Naive thymus-derived CD4-positive, alpha-beta T cell (primary cell): Measurements from ENCODE around the gene XPO1. TPM values are rescaled to one million over a fixed set of nuclear protein-coding genes. Genes with fewer than 3 reads are reported as not detected.

ENCODE experiments used
- ATAC-seq: fragments of 150-1000 bp; cut with Tn5 transposase; 2 replicates; pipeline ENCODE4 v1.10.0; 2021; ENCODE audit warnings: mild to moderate bottlenecking, moderate library complexity
- CTCF ChIA-PET: fragments of 350-600 bp; sonication (Branson Sonifier 250); formaldehyde crosslinking; loops from one replicate; lab custom pipeline; 2021; ENCODE audit warnings: antibody characterized with exemption; lab: Charles Lee
- POLR2A ChIA-PET: fragments of 350-600 bp; sonication (Branson Sonifier 250); formaldehyde crosslinking; loops from one replicate; lab custom pipeline; 2021; ENCODE audit warnings: antibody characterized with exemption, inconsistent platforms; lab: Charles Lee
- DNase-seq, 9 donors: peaks; one replicate each; pipeline versions ENCODE4 v3.0.0 to v3.0.0-alpha.2; 2020 to 2022; ENCODE audit warnings: mixed read lengths in 1 of 9
- H3K27ac ChIP-seq: one replicate; pipeline ENCODE4 v1.7.0; 2013; ENCODE audit warnings: mild to moderate bottlenecking, low read depth, low read length, moderate library complexity
- H3K27me3 ChIP-seq, 2 donors: one replicate each; pipeline ENCODE4 v1.7.0; 2013; ENCODE audit warnings: low read length in 2 of 2, mild to moderate bottlenecking in 2 of 2, moderate library complexity in 2 of 2; ENCODE audit not compliant: control insufficient read depth in 2 of 2, insufficient read depth in 2 of 2
- H3K36me3 ChIP-seq, 3 experiments: 1 replicate in 2 of 3; 2 replicates in 1 of 3; pipeline ENCODE4 v1.7.0; 2013; ENCODE audit warnings: low read length in 3 of 3, mild to moderate bottlenecking in 3 of 3, moderate library complexity in 1 of 3; ENCODE audit not compliant: insufficient read depth in 3 of 3, control insufficient read depth in 2 of 3
- H3K4me1 ChIP-seq, 2 donors: one replicate each; pipeline ENCODE4 v1.7.0; 2013; ENCODE audit warnings: low read length in 2 of 2, mild to moderate bottlenecking in 2 of 2, moderate library complexity in 1 of 2; ENCODE audit not compliant: control insufficient read depth in 2 of 2, insufficient read depth in 2 of 2
- H3K4me3 ChIP-seq: 2 replicates; pipeline ENCODE4 v1.7.0; 2013; ENCODE audit warnings: mild to moderate bottlenecking, low read length
- H3K9me3 ChIP-seq, 3 experiments: 1 replicate in 2 of 3; 2 replicates in 1 of 3; pipeline ENCODE4 v1.7.0; 2013; ENCODE audit warnings: low read length in 3 of 3; ENCODE audit not compliant: control insufficient read depth in 2 of 3
- H3K27ac Mint-ChIP-seq, 9 donors: one replicate each; pipeline ENCODE4 v1.8.0; 2020 to 2022; ENCODE audit warnings: mixed read lengths in 9 of 9, mild to moderate bottlenecking in 8 of 9, moderate library complexity in 5 of 9, inconsistent platforms in 2 of 9
- H3K27me3 Mint-ChIP-seq, 5 donors: one replicate each; pipeline ENCODE4 v1.8.0; 2021 to 2022; ENCODE audit warnings: mixed read lengths in 5 of 5, mild to moderate bottlenecking in 1 of 5
- H3K36me3 Mint-ChIP-seq, 5 donors: one replicate each; pipeline ENCODE4 v1.8.0; 2020 to 2022; ENCODE audit warnings: mixed read lengths in 5 of 5, mild to moderate bottlenecking in 3 of 5, inconsistent platforms in 1 of 5
- H3K4me1 Mint-ChIP-seq, 7 donors: one replicate each; pipeline ENCODE4 v1.8.0; 2020 to 2022; ENCODE audit warnings: mixed read lengths in 7 of 7, mild to moderate bottlenecking in 3 of 7, inconsistent platforms in 1 of 7
- H3K4me3 Mint-ChIP-seq, 10 donors: one replicate each; pipeline ENCODE4 v1.8.0; 2020 to 2022; ENCODE audit warnings: mild to moderate bottlenecking in 10 of 10, mixed read lengths in 10 of 10, moderate library complexity in 6 of 10, inconsistent platforms in 2 of 10
- H3K9me3 Mint-ChIP-seq, 11 donors: one replicate each; pipeline ENCODE4 v1.8.0; 2020 to 2022; ENCODE audit warnings: mixed read lengths in 11 of 11, mild to moderate bottlenecking in 4 of 11, inconsistent platforms in 1 of 11, moderate library complexity in 1 of 11
- intact Hi-C, 2 donors: fragments of 100-400 bp; cut with micrococcal nuclease; formaldehyde crosslinking; loops; one replicate each; pipeline ENCODE4 v1.15.1; 2023
- polyA plus RNA-seq, 2 donors: library from polyadenylated mRNA; unstranded; fragments of 300-500 nt; fragmentation: Illumina TruSeq; gene quantifications; one replicate each; pipeline ENCODE4 v1.2.3, GENCODE V29; 2021
- total RNA-seq, 6 experiments: library from RNA in 5 of 6; stranded (reverse) in 5 of 6; gene quantifications; 1 replicate in 5 of 6; 2 replicates in 1 of 6; pipeline ENCODE4 v1.2.3 and lab custom pipeline; 2021 to 2026

The XPO1 gene
- total and polyA plus RNA-seq, 7 experiments from 2014 or later, result 40.2 to 192 (median 140) TPM

GRCh38 chr2:61581716-61582115 is 43.6 kb upstream of the XPO1 start:
- H3K27me3 ChIP-seq, result no peaks in the 10 kb centered on the region
- no peaks in the 10 kb centered on the region for H3K4me1 ChIP-seq
- Mint-ChIP-seq H3K4me1 (peaks cover 0 to 15% (median 5%) of the 10 kb centered on the region in 7 donors), H3K36me3 (no peaks in the 10 kb centered on the region), H3K4me3 (no peak overlapping the region), H3K9me3 (no peaks in the 10 kb centered on the region), H3K27ac (no peak overlapping the region), H3K27me3 (peaks cover 0 to 4% (median 0%) of the 10 kb centered on the region in 5 donors)
- ATAC-seq, result no peak
- no peak overlapping the region for H3K4me3 ChIP-seq
- H3K36me3 ChIP-seq, result no peaks in the 10 kb centered on the region
- CTCF ChIA-PET, result no interaction called here
- POLR2A ChIA-PET, result interaction anchor here (1.0 kb wide), 1 partner anchor 47 kb away, joined by 6 read pairs; no protein-coding TSS in a partner anchor
- no peaks in the 10 kb centered on the region for H3K9me3 ChIP-seq
- DNase-seq, result no peak
- no peak overlapping the region for H3K27ac ChIP-seq
- intact Hi-C loops, result loop anchor here in 1 of 2 donors (5.0 kb wide), 1 partner anchor 44 kb away; the partner anchor contains the start of gene XPO1

- H3K9me3 Mint-ChIP-seq, result peaks cover 0 to 2% (median 0%) of the 10 kb centered on the region in 11 donors
- peak overlapping the region in 8 of 9 donors; percentile 9 to 81 (median 60) for H3K27ac Mint-ChIP-seq
- no peaks in the 10 kb centered on the region for H3K27me3 Mint-ChIP-seq
- ChIA-PET POLR2A (interaction anchor here (0.7 kb wide), 1 partner anchor 31 kb away, joined by 3 read pairs; no protein-coding TSS in a partner anchor), CTCF (interaction anchor here (0.7 kb wide), 1 partner anchor 24 kb away, joined by 3 read pairs; no protein-coding TSS in a partner anchor)
- no peaks in the 10 kb centered on the region for H3K36me3 Mint-ChIP-seq
- no peak overlapping the region for H3K27ac ChIP-seq
- peak overlapping the region in 8 of 10 donors; percentile 14 to 62 (median 36) for H3K4me3 Mint-ChIP-seq
- H3K9me3 ChIP-seq, result no peaks in the 10 kb centered on the region
- peak in 4 of 9 donors; percentile 4 to 16 (median 5) for DNase-seq
- no peaks in the 10 kb centered on the region for H3K27me3 ChIP-seq
- no peaks in the 10 kb centered on the region for H3K36me3 ChIP-seq
- intact Hi-C loops, result no loop called here
- no peak for ATAC-seq
- H3K4me1 Mint-ChIP-seq, result peaks cover 5 to 19% (median 11%) of the 10 kb centered on the region in 7 donors
- no peaks in the 10 kb centered on the region for H3K4me1 ChIP-seq
- no peak overlapping the region for H3K4me3 ChIP-seq
These were observed 37.3 kb upstream of the XPO1 start for GRCh38 chr2:61575447-61575859.

GRCh38 chr2:61566566-61566965 is 28.4 kb upstream of the XPO1 start:
- peaks cover 0 to 3% (median 0%) of the 10 kb centered on the region in 7 donors for H3K4me1 Mint-ChIP-seq
- peaks cover 0 to 5% (median 0%) of the 10 kb centered on the region in 5 donors for H3K27me3 Mint-ChIP-seq
- H3K36me3 ChIP-seq, result no peaks in the 10 kb centered on the region
- DNase-seq (no peak), ATAC-seq (no peak)
- no peak overlapping the region for H3K4me3 ChIP-seq
- no peaks in the 10 kb centered on the region for H3K36me3 Mint-ChIP-seq
- H3K9me3 Mint-ChIP-seq, result no peaks in the 10 kb centered on the region
- H3K27ac Mint-ChIP-seq, result no peak overlapping the region
- ChIA-PET POLR2A (no interaction called here), CTCF (no interaction called here)
- H3K27ac ChIP-seq, result no peak overlapping the region
- H3K4me3 Mint-ChIP-seq, result no peak overlapping the region
- intact Hi-C loops, result no loop called here
- H3K4me1 ChIP-seq, result no peaks in the 10 kb centered on the region
- no peaks in the 10 kb centered on the region for H3K9me3 ChIP-seq
- no peaks in the 10 kb centered on the region for H3K27me3 ChIP-seq

- no peaks in the 10 kb centered on the region for H3K36me3 Mint-ChIP-seq
- H3K4me3 Mint-ChIP-seq, result no peak overlapping the region
- H3K4me1 ChIP-seq, result no peaks in the 10 kb centered on the region
- no peaks in the 10 kb centered on the region for H3K9me3 ChIP-seq
- ATAC-seq (no peak), DNase-seq (no peak)
- POLR2A ChIA-PET, result no interaction called here
- intact Hi-C loops, result no loop called here
- H3K27me3 Mint-ChIP-seq, result peaks cover 0 to 8% (median 0%) of the 10 kb centered on the region in 5 donors
- peak overlapping the region in 1 of 9 donors; percentile 30 for H3K27ac Mint-ChIP-seq
- no peaks in the 10 kb centered on the region for H3K9me3 Mint-ChIP-seq
- no peaks in the 10 kb centered on the region for H3K27me3 ChIP-seq
- H3K4me3 ChIP-seq, result no peak overlapping the region
- H3K4me1 Mint-ChIP-seq, result peaks cover 0 to 3% (median 0%) of the 10 kb centered on the region in 7 donors
- no peaks in the 10 kb centered on the region for H3K36me3 ChIP-seq
- no peak overlapping the region for H3K27ac ChIP-seq
- CTCF ChIA-PET, result no interaction called here
These were observed 24.5 kb upstream of the XPO1 start for GRCh38 chr2:61562615-61563014.

GRCh38 chr2:61558160-61558559 is 20.0 kb upstream of the XPO1 start:
- Histone ChIP-seq H3K36me3 (no peaks in the 10 kb centered on the region), H3K9me3 (no peaks in the 10 kb centered on the region), H3K27me3 (no peaks in the 10 kb centered on the region), H3K27ac (no peak overlapping the region), H3K4me1 (no peaks in the 10 kb centered on the region), H3K4me3 (no peak overlapping the region)
- no peaks in the 10 kb centered on the region for H3K4me1 Mint-ChIP-seq
- H3K27me3 Mint-ChIP-seq, result peaks cover 0 to 8% (median 0%) of the 10 kb centered on the region in 5 donors
- POLR2A ChIA-PET, result interaction anchor here (0.6 kb wide), 1 partner anchor 31 kb away, joined by 3 read pairs; no protein-coding TSS in a partner anchor
- no peak overlapping the region for H3K27ac Mint-ChIP-seq
- no peak for DNase-seq
- CTCF ChIA-PET, result no interaction called here
- H3K4me3 Mint-ChIP-seq, result no peak overlapping the region
- no peaks in the 10 kb centered on the region for H3K9me3 Mint-ChIP-seq
- no peaks in the 10 kb centered on the region for H3K36me3 Mint-ChIP-seq
- intact Hi-C loops, result no loop called here
- no peak for ATAC-seq

GRCh38 chr2:61557381-61557780 is 19.2 kb upstream of the XPO1 start:
- Mint-ChIP-seq H3K36me3 (no peaks in the 10 kb centered on the region), H3K27ac (no peak overlapping the region), H3K27me3 (peaks cover 0 to 9% (median 0%) of the 10 kb centered on the region in 5 donors), H3K9me3 (no peaks in the 10 kb centered on the region), H3K4me1 (no peaks in the 10 kb centered on the region), H3K4me3 (no peak overlapping the region)
- Histone ChIP-seq H3K27me3 (no peaks in the 10 kb centered on the region), H3K4me3 (no peak overlapping the region), H3K4me1 (no peaks in the 10 kb centered on the region), H3K9me3 (no peaks in the 10 kb centered on the region), H3K27ac (no peak overlapping the region), H3K36me3 (no peaks in the 10 kb centered on the region)
- intact Hi-C loops, result no loop called here
- ATAC-seq (no peak), DNase-seq (no peak)
- CTCF ChIA-PET, result no interaction called here
- POLR2A ChIA-PET, result no interaction called here

GRCh38 chr2:61554604-61555003 is 16.4 kb upstream of the XPO1 start:
- POLR2A ChIA-PET, result no interaction called here
- intact Hi-C loops, result no loop called here
- no peaks in the 10 kb centered on the region for H3K4me1 ChIP-seq
- no peaks in the 10 kb centered on the region for H3K36me3 Mint-ChIP-seq
- H3K27me3 Mint-ChIP-seq, result peaks cover 0 to 11% (median 0%) of the 10 kb centered on the region in 5 donors
- peak overlapping the region in 3 of 9 donors; percentile 4 to 65 (median 41) for H3K27ac Mint-ChIP-seq
- no peaks in the 10 kb centered on the region for H3K9me3 ChIP-seq
- H3K4me1 Mint-ChIP-seq, result no peaks in the 10 kb centered on the region
- H3K9me3 Mint-ChIP-seq, result no peaks in the 10 kb centered on the region
- no peak overlapping the region for H3K4me3 ChIP-seq
- H3K36me3 ChIP-seq, result no peaks in the 10 kb centered on the region
- H3K4me3 Mint-ChIP-seq, result no peak overlapping the region
- no peak for ATAC-seq
- no peak for DNase-seq
- CTCF ChIA-PET, result no interaction called here
- H3K27ac ChIP-seq, result no peak overlapping the region
- H3K27me3 ChIP-seq, result no peaks in the 10 kb centered on the region
